ENCODE measurements around the gene THSD4. TPM values are rescaled to one million over a fixed set of nuclear protein-coding genes. Genes with fewer than 3 reads are reported as not detected.

The THSD4 gene
- total and polyA plus RNA-seq, 2 donors (not counting 1 experiment from before 2014, with no cell fraction given): 43.1 to 95.5 TPM

DNA sequence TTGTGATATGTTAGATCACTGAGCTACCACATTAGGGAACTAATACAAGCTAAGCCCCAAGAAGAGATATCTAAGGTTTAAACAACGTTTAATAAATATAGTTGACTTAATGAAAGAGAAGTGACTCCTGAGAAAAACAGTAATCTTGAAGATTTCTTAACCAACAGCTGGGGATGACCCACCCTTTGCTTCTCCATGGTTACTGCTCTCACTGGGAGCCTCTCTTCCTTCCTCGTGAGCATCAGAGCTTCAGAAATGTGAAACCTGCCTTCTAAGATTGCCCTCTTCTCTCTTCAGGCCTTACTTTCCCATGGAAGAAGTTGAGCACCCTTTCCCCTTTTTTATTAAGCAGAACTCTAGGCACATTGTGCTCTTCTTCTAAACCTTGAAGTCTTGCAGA, 562.9 kb downstream of the THSD4 start:
- peaks cover 11% of the 10 kb centered on the region for H3K4me1 ChIP-seq (ENCODE audit: control insufficient read depth, extremely low read depth, insufficient read depth, low read length)
- TF ChIP-seq, protein P1, sequence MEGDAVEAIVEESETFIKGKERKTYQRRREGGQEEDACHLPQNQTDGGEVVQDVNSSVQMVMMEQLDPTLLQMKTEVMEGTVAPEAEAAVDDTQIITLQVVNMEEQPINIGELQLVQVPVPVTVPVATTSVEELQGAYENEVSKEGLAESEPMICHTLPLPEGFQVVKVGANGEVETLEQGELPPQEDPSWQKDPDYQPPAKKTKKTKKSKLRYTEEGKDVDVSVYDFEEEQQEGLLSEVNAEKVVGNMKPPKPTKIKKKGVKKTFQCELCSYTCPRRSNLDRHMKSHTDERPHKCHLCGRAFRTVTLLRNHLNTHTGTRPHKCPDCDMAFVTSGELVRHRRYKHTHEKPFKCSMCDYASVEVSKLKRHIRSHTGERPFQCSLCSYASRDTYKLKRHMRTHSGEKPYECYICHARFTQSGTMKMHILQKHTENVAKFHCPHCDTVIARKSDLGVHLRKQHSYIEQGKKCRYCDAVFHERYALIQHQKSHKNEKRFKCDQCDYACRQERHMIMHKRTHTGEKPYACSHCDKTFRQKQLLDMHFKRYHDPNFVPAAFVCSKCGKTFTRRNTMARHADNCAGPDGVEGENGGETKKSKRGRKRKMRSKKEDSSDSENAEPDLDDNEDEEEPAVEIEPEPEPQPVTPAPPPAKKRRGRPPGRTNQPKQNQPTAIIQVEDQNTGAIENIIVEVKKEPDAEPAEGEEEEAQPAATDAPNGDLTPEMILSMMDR (conservative IDR thresholded peaks at IDR 0.05 in 1 of 2, IDR thresholded peaks at IDR 0.05 in 1 of 2; ENCODE audit: low read depth in 1 of 2, low read length in 2 of 2): no peak
- no peak for TF ChIP-seq EZH2 (IDR thresholded peaks at IDR 0.05; ENCODE audit: low read length, missing control alignments)
- H4K20me1 ChIP-seq (ENCODE audit: control insufficient read depth, extremely low read depth, insufficient read depth, low read length): no peaks in the 10 kb centered on the region
- DNase-seq (ENCODE audit: low read depth in 2 of 2): no peak
- H3K36me3 ChIP-seq (ENCODE audit: control insufficient read depth, insufficient read depth, low read length): no peaks in the 10 kb centered on the region
- no peak overlapping the region for H2AFZ ChIP-seq (ENCODE audit: low read length)
- no peaks in the 10 kb centered on the region for H3K9me3 ChIP-seq (ENCODE audit: control insufficient read depth, insufficient read depth, low read depth, low read length)
- H3K79me2 ChIP-seq (ENCODE audit: control insufficient read depth, insufficient read depth, low read length): no peaks in the 10 kb centered on the region
- H3K27me3 ChIP-seq (ENCODE audit: control insufficient read depth, insufficient read depth, low read length): no peaks in the 10 kb centered on the region
- H3K9ac ChIP-seq (ENCODE audit: insufficient read depth, low read length): no peak overlapping the region
- H3K4me2 ChIP-seq (ENCODE audit: extremely low read depth, insufficient read depth, low read length): no peak overlapping the region
- H3K27ac ChIP-seq (ENCODE audit: insufficient read depth, low read length): no peak overlapping the region
- no peak overlapping the region for H3K4me3 ChIP-seq (replicated peaks in 1 of 4; ENCODE audit: control extremely low read depth in 1 of 4, insufficient read depth in 1 of 4, low read depth in 3 of 4, low read length in 4 of 4)

DNA sequence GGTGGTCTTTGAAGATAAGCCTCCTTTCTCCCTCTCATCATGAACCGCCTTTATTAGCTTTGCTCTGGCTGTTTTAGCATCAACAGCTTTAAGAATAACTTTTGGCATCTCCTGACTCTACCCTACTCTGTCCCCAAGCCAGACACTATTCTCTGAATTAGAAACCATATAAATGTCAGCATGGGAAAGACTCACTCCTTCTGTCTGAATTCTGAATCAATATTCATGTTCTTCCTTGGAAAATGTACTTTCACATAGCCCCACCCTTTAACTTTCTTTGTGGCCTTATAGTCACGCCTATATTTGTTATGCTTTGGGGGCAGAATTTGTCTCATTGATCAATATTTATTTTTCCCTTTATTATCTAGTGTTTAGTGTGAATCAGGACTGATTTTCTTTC, 563.3 kb downstream of the THSD4 start:
- Histone ChIP-seq H3K4me2 (ENCODE audit: extremely low read depth, insufficient read depth, low read length) (no peak overlapping the region), H3K27me3 (ENCODE audit: control insufficient read depth, insufficient read depth, low read length) (no peaks in the 10 kb centered on the region), H3K4me3 (replicated peaks in 1 of 4; ENCODE audit: control extremely low read depth in 1 of 4, insufficient read depth in 1 of 4, low read depth in 3 of 4, low read length in 4 of 4) (no peak overlapping the region), H3K27ac (ENCODE audit: insufficient read depth, low read length) (no peak overlapping the region), H3K9ac (ENCODE audit: insufficient read depth, low read length) (no peak overlapping the region), H4K20me1 (ENCODE audit: control insufficient read depth, extremely low read depth, insufficient read depth, low read length) (no peaks in the 10 kb centered on the region), H3K36me3 (ENCODE audit: control insufficient read depth, insufficient read depth, low read length) (no peaks in the 10 kb centered on the region), H3K9me3 (ENCODE audit: control insufficient read depth, insufficient read depth, low read depth, low read length) (no peaks in the 10 kb centered on the region), H3K79me2 (ENCODE audit: control insufficient read depth, insufficient read depth, low read length) (no peaks in the 10 kb centered on the region), H2AFZ (ENCODE audit: low read length) (no peak overlapping the region), H3K4me1 (ENCODE audit: control insufficient read depth, extremely low read depth, insufficient read depth, low read length) (peaks cover 15% of the 10 kb centered on the region)
- DNase-seq (ENCODE audit: low read depth in 2 of 2): no peak
- TF ChIP-seq EZH2 (IDR thresholded peaks at IDR 0.05; ENCODE audit: low read length, missing control alignments): no peak
- TF ChIP-seq, protein P1 (conservative IDR thresholded peaks at IDR 0.05 in 1 of 2, IDR thresholded peaks at IDR 0.05 in 1 of 2; ENCODE audit: low read depth in 1 of 2, low read length in 2 of 2): no peak

DNA sequence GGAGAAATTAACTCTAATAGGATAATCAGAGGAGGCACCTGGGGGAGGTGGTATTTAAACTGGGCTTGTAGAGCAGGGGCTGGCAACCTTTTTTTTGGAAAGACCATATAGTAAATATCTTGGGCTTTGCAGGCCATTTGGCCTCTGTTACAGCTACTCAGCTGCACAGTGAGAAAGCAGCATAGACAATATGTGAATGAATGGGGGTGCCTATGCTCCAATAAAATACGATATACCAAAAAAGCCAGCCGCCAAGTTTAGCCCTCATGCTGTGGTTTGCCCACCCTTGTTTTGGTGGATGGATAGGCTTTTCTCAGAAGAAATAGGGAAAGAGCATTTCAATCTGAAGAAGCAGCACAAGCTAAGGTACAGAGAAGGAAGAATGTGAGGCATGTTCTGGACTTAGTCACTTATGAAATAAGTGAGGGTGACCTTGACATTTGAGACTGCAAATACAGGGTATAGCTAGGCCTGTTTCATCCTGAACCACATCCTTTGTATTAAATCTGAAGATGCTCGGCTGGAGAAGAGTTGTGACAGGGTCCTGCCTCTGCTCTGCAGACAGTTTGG, 564.0 kb downstream of the THSD4 start:
- Histone ChIP-seq H3K4me3 (replicated peaks in 1 of 4; ENCODE audit: control extremely low read depth in 1 of 4, insufficient read depth in 1 of 4, low read depth in 3 of 4, low read length in 4 of 4) (no peak overlapping the region), H3K4me1 (ENCODE audit: control insufficient read depth, extremely low read depth, insufficient read depth, low read length) (peaks cover 20% of the 10 kb centered on the region), H3K9ac (ENCODE audit: insufficient read depth, low read length) (no peak overlapping the region), H3K36me3 (ENCODE audit: control insufficient read depth, insufficient read depth, low read length) (no peaks in the 10 kb centered on the region), H4K20me1 (ENCODE audit: control insufficient read depth, extremely low read depth, insufficient read depth, low read length) (no peaks in the 10 kb centered on the region), H3K79me2 (ENCODE audit: control insufficient read depth, insufficient read depth, low read length) (no peaks in the 10 kb centered on the region), H3K4me2 (ENCODE audit: extremely low read depth, insufficient read depth, low read length) (no peak overlapping the region), H3K9me3 (ENCODE audit: control insufficient read depth, insufficient read depth, low read depth, low read length) (no peaks in the 10 kb centered on the region), H3K27me3 (ENCODE audit: control insufficient read depth, insufficient read depth, low read length) (no peaks in the 10 kb centered on the region), H3K27ac (ENCODE audit: insufficient read depth, low read length) (no peak overlapping the region), H2AFZ (ENCODE audit: low read length) (no peak overlapping the region)
- no peak for TF ChIP-seq EZH2 (IDR thresholded peaks at IDR 0.05; ENCODE audit: low read length, missing control alignments)
- TF ChIP-seq, protein P1 (conservative IDR thresholded peaks at IDR 0.05 in 1 of 2, IDR thresholded peaks at IDR 0.05 in 1 of 2; ENCODE audit: low read depth in 1 of 2, low read length in 2 of 2): no peak
- no peak for DNase-seq (ENCODE audit: low read depth in 2 of 2)

All from fibroblast of lung (primary cell).